Activated CD8-positive, alpha-beta memory T cell treated with anti-CD3 and anti-CD28 coated beads for 1 hour (primary cell): ENCODE measurements around the gene HOXC10.

Experiments
- DNase-seq, 2 donors: peaks; one replicate each; pipeline ENCODE4 v3.0.0-alpha.2; 2020; ENCODE audit warnings: low read depth in 1 of 2; ENCODE audit errors: extremely low read depth in 1 of 2

The HOXC10 gene

GRCh38 chr12:53975479-53976152 is 9.3 kb upstream of the HOXC10 start:
- DNase-seq: no peak

- no peak for DNase-seq
Measured at GRCh38 chr12:53976172-53976822, 8.6 kb upstream of the HOXC10 start.

- no peak for DNase-seq
Measured at GRCh38 chr12:53976823-53977595, 7.9 kb upstream of the HOXC10 start.

GRCh38 chr12:53977596-53978445 is 7.1 kb upstream of the HOXC10 start:
- no peak for DNase-seq

- no peak for DNase-seq
Measured at GRCh38 chr12:53978477-53979356, 6.2 kb upstream of the HOXC10 start.

GRCh38 chr12:53980104-53980801 is 4.7 kb upstream of the HOXC10 start:
- DNase-seq: no peak

GRCh38 chr12:53980802-53981496 is 4.0 kb upstream of the HOXC10 start:
- DNase-seq: no peak

GRCh38 chr12:53981634-53982565 is 3.0 kb upstream of the HOXC10 start:
- no peak for DNase-seq

GRCh38 chr12:53982648-53983567 is 2.0 kb upstream of the HOXC10 start:
- no peak for DNase-seq

GRCh38 chr12:53983568-53983949 is 1.4 kb upstream of the HOXC10 start:
- DNase-seq: no peak

- DNase-seq: no peak
Measured at GRCh38 chr12:53983950-53984572, 885 bp upstream of the HOXC10 start.

- DNase-seq: no peak
Measured at GRCh38 chr12:53985692-53985993, 697 bp downstream of the HOXC10 start.

GRCh38 chr12:53985994-53986685 is 1.2 kb downstream of the HOXC10 start:
- DNase-seq: no peak

- no peak for DNase-seq
Measured at GRCh38 chr12:53986686-53987483, 1.9 kb downstream of the HOXC10 start.

- no peak for DNase-seq
Measured at GRCh38 chr12:53987787-53988230, 2.9 kb downstream of the HOXC10 start.
